ENCODE data around the gene ZRANB1. TPM values are rescaled to one million over a fixed set of nuclear protein-coding genes. Genes with fewer than 3 reads are reported as not detected.

Gene ZRANB1
- total RNA-seq, 1 experiment from 2014 or later: 11.5 TPM

DNA sequence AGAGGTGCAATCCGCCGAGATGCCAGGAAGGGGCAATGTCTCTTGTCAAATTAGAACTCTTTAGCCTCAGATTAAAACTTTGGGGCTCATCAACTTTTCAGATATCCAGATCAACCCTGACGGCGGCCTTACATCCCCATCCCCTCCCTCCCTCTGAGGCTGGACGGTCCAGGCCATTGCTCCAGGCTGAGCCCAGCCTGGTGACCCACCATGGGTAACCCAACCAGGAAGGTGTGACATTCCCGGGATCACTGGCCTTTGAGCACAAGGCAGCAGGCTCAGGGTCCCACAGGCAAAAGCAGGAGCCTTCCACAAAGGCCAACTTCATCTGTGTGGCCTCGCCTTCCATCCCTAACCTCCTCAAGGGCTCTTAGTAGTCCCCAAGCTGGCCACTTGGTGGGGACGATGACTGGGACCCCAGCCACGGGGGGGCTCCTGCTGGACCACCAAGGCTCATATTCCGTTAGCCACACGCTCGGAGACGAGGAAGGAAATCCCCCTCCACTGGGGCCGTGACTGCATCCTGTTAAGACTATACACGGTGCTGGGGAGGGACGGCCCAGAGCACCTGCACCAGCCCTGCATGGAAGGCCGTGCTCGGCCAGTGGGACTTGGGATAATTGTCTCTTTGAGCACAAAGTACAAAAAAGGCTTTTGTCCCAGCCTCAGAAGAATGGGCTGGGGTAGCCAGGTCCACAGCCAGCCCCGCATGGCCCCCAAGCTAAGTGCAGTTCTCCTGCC is 62.8 kb downstream of the ZRANB1 start:
- no peak for DNase-seq (ENCODE audit: low read depth)

DNA sequence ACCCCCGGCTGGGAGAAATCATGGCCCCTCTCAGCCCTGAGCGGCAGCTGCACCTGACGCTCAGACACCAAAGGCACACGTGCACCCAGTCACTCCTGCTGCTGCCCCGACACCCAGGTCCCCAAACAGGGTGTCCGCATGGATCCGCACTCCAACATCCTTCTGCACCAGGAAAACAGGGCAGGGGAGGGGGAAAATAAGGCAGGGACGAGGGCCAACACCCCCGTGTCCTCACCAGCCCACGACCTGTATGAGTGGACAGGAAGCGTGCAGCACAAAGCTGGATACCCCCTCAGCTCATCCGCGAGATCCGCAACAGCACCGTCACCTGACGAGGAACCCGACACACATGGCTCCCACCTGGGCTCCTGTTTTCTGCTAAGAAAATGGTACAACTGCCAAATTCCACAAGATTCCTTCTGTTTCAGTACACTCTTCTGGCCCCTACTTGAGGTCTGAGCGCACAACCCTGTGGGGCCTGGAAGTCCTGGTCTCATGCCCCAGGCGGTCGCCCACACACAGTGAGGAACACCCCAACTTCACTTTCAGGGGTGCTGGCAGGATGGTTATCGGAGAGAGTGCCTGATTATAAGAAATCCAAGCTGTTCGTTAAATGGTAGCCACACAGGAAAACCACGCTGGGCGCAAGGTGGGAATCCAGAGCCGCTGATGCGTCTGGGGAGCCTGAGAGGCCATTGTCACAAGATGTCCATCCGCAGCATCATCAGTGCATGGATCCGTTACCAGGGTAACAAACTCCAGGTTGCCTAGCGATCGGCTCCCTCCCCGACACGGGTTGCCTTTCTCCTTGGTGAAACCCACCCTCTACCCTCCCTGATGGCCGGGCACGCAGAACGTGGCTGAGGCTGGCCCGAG is 63.6 kb downstream of the ZRANB1 start:
- no peak for DNase-seq (ENCODE audit: low read depth)

DNA sequence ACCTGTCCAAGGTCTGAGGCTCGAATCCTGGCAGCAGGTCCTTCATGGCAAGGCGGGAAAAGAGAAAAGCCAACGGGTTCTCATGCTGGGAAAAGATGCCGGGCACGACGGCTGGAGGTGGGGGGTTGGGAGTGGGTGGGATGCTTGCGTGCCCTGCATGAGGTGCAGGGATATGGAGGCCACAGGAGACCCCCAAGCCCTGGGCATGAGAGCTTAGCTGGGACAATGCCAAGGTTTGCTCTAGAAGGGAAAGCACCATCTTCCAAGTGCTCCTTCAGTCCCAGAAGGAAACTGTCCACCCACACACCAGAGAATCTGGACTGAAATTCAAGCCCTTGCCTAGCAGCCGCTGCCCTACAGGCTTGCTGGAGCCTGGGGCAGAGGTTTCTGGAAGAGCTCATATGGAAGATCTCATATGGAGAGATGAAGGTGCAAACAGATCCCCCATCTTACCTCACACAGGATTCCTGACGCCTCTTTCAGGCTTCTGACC is 64.3 kb downstream of the ZRANB1 start:
- no peak for DNase-seq (ENCODE audit: low read depth)

DNA sequence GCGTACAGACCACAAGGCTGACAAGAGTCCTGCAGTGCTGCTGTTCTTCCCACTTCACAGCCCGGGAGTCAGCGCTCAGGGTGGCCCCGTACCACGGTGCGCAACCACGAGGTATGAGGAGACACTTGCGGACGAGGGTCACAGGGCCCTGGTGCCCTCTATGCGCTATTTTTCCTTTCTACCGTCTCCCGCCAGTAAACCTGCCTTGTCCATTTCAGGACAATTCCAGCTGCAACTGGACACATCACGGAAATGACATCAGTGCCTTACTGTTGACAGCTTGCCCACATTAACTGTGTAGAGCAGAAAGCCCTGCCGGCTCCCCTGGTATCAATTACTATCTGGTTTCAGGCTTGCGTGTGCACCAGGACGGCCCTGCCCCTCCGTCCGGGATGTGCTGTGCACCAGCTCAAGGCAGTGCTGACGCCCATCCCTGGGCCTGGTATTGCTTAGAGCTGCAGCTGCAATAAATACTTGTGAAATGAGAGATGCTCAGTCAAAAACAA is 65.1 kb downstream of the ZRANB1 start:
- no peak for DNase-seq (ENCODE audit: low read depth)

DNA sequence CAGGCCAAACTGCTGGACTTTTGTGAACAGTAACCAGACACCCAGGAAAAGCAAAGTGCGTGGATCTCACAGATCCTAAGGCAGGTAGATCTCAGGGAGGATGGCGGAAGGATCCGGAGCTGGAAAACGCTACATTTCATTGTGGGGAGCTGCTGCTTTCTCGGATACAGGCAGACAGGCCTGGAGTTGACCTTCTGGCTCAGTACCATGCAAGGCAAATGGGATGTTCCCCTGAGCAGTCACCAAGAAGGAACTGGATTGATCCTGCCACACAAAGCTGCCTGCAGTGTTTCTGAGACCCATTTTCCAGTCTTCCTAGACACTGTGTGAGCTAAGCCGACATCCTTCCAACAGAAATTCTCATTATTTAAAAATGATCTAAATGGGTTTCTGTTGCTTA is 65.5 kb downstream of the ZRANB1 start:
- DNase-seq (ENCODE audit: low read depth): no peak

DNA sequence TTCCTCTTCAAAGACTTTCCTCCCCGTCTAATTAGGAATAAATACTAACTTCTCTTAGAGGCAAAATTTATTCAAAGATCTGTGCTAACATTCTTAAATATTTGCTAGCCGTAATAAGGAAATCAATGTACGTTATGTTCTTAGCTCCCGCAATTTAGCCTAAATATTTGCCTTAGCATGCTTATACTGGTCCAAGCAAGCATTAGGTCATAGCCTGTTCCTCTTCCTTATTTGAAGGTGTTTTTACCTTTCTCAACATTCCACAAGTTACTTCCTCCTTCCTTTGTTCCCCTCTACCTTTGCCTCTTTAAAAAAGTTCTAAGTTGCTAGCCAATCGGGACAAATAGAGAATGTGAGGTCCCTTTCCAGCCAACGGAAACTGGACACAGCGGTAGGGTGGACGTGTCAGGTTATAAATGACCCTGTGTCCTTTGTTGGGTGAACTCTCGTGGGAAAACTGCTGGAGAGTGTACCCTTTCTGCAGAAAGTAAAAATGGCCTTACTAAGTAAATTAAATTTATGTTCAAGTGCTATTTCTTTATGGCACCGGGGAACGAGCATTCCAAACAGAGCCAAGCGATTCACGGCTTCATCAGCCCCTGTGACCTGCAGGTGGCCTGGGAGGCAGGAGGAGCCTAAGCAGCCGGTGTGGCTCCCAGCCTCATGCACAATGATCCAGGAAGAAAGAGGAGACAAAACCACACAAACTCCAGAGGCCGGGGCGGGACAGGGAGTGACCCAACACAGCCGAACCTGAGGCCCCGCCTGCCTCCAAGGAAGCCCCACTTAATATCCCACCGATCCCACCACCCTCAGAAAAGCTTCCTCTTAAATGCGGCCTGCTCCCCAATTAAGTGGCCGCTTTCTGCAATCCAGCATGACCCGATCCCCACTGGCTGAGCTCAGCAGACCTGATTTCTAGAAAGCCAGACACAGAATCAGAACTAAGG is 67.0 kb downstream of the ZRANB1 start:
- no peak for DNase-seq (ENCODE audit: low read depth)

DNA sequence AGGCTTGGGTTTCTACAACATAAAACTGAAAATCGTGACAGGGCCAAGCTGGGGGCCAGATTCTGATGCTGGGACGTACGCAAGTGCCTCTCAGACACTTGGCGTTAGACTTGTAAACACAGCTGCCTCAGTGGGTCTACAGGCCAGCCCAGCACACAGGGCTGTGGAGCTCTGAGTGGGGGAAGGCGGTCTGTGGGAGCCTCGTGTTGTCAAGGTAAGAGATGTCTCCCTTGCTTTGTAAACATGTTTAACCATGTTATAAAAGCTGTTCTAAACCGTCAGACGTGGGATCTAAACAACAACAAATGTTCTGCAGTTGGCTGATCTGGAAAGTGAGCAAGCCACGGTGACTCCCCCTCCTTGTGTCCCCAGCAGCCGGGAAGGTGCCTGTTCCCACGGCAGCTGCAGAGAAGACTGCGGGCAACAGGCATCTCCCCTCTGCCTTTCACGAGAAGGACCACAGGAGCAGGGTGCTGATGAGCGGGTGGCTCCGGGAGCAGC is 67.8 kb downstream of the ZRANB1 start:
- no peak for DNase-seq (ENCODE audit: low read depth)

DNA sequence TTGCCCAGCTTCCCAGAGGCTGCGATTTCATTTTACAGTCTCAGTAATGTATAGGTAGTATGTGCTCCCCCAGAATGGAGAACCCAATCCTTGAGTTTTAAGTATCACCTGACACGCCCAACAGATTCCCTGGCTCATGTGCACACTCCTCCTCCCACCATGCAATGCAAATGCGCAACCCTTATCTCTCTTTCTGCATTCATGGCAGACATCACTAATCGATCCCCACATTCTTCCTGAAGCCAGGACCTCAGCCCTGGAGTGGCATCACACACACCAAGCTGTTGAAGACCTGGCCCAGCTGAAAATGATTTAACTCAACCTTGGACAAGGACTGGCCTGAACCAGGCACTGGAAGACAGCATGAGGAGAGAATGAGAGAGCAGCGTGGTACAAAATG is 68.4 kb downstream of the ZRANB1 start:
- DNase-seq (ENCODE audit: low read depth): no peak

DNA sequence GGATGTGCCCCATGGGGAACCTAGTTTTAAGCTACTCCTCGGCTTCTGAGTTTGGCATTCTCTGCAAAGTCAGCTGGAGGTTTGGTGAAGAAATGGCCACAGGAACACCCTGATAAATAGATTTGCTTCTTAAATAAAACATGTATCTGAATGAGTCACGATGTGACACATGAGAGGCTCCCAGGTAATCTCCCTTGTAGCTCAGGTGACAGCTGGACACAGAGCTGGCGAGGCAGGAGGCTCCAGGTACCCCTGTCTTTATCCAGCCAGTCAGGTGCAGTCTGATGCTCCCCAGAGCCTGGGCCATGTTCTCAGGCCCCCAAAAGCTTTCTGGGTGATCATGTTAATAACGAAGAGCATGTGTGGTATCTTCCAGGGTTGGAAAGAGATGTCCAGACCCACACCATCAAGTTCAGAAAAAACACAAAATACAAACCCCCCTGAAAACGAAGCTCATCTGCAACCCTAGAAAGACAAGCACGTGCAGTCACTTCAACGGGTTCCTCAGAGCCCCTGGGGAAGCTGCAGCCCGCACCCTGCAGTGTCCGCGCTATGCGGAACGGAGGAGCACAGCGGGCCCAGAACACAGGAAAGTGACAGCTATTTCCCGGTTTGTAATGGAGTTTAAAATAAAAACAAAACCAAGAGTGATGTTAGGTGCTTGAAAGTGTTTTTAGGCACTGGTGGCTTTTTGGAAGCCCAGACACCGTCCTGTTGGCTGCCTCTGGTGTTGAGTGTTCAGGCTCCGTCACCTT is 69.4 kb downstream of the ZRANB1 start:
- DNase-seq (ENCODE audit: low read depth): no peak

DNA sequence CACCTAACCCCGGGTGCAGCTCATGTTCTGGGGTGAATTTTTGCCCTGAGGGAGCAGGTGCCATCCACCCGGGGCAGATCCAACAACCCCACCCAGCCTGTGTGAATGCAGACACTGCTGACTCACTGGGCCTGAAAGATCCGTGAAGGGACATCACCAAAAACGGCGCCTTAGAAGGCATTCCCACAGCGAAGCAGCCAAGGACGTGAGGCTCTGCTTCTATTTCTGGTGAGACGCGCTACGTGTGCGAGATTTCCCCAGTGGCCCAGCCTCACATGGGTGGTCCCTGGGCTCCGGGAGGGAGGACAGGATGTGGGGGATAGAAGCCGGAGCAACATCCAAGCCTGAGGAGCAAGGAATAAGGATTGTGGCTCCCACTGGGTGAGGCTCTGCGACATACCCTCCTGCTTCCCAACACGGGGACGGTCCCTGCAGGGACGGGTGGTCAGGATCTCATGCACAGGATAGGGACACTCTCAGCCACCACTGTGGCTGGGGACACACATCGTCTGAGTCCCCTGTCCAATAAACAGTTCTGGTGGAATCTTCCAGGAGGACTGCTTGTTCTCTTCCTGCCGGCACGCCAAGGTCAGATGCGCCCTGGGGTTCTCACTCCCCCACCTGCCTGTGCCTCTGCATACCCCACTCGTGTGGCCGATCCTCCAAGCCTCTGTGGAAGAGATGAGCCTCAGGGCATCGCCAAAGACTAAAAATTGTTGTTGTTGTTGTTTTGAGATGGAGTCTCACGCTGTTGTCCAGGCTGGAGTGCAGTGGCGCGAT is 70.2 kb downstream of the ZRANB1 start:
- DNase-seq (ENCODE audit: low read depth): no peak

DNA sequence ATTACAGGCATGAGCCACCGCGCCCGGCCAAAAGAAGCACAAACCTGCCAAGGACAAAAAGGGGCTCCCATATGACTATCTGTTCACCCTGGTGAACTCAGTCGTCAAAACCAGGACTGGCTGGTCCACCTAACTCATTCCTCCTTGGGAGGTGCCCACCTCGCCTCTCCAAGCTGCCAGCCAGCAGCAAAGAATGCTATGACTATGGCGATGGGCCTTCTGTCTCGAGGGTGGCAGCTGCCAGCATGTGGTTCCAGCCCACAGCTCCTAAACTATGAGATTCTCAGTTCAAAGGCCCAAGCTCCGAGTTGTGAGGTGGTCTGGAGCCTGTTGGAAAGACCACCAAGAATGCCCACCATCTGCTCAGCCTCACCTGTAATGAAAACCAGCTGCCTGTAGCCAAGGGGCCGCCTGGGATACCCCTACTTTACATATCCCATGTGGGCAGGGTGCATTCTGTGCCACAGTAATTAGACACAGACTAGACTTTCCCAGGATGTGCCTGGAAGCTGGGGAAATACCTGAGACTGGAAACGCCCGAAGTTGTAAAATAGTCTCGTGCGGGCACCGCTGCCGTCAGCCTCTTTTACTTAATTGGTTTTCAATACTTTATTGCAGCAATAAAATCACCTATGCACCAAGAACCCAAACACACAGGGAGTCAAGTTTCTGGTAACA is 71.1 kb downstream of the ZRANB1 start:
- DNase-seq (ENCODE audit: low read depth): no peak

DNA sequence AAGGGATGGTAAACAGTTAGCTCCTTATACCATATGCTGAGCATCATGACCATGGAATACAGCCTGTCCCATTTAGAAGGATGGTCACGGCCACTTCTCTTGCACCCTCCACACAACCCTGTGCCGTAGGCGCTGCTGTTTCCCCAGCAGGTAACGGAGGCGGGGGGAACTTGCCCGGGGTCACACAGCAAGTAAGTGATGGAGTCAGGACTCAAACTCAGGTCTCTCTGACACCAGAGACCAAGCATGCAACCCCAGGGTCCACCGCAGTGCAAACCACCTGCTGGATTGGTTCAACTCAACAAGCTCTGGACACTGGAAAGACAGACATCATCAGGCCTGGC is 71.6 kb downstream of the ZRANB1 start:
- no peak for DNase-seq (ENCODE audit: low read depth)

DNA sequence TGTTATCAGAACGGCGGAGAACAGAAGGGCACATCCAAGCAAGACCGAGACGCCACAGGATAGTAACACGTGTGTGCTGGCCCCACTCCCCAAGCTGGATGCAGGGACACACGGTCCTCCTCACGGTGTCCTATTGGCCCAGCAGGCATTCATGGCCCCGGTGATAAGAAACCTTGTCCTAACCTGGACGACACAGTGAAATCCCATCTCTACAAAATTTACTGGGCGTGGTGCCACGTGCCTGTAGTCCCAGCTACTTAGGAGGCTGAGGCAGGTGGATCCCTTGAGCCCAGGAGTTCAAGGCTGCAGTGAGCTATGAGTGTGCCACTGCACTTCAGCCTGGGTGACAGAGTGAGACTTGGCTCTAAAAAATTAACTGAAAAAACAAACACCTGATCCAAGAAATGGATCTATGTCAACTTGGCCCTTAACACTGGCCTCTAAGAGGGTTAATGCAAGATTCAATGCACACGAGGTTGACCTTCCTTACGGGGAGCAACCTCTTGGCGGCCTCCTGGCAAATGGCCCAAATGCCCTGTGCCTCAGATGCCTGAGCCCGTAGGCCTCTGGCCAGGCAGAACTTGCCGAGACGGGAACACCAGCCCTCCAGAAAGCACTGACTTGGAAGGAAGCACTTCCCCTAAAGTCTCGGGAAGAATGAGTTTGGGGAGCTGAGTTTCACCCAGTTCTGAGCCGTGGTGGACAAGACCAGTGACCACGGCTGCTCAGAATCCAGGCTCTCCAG is 72.3 kb downstream of the ZRANB1 start:
- no peak for DNase-seq (ENCODE audit: low read depth)

DNA sequence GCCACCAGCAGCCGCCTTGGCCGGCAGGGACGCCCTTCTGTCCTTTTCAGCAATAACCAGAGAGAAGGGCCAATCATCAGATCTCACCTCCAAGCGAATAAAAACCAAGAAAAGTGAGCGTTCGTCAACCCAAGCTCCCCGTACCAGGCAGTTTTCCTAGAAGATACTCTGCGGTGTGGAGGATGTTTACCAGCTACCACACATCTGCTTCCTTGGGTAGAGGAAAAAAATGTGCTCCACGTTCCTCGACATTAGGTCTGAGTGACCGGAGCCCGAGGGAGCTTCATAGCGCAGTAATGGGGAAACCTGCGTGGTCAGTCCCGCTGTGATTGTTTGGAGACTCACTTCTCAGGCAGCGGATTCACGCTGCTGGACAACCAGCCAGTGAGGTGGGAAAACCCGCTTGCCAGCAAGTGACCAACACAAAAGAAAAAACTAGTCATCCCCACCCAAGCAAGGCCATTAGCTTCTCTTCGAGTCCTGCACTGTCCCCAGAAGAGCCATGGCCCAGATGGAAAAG is 73.0 kb downstream of the ZRANB1 start:
- no peak for DNase-seq (ENCODE audit: low read depth)

DNA sequence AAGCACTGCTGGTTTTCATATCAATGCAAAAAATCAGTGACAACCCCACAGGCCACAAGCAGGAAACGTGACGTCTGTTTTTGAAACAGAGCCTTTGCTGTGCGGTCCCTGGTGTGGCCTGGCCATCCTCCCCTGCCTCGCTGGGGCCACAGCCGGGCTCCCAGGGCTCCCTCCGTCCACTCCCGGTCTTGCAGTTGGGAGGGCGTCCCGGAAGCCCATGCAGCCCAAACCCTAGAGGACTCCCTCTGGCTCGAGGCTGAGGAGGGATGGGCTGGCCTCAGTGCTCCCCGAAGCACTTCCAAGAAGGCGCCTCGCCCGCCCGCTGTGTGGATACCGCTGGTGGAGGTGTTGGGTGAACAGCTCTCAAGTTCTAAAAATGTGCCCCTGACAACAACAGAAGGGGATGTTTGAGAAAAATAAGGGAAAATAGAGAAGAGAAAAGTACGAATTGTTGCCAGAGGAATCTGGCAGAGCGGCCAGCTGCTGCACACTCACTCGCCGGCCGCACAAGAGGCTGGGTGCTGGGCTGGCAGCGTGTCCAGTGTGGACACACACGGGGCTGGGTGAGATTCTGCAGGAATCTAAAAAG is 73.5 kb downstream of the ZRANB1 start:
- DNase-seq (ENCODE audit: low read depth): no peak

DNA sequence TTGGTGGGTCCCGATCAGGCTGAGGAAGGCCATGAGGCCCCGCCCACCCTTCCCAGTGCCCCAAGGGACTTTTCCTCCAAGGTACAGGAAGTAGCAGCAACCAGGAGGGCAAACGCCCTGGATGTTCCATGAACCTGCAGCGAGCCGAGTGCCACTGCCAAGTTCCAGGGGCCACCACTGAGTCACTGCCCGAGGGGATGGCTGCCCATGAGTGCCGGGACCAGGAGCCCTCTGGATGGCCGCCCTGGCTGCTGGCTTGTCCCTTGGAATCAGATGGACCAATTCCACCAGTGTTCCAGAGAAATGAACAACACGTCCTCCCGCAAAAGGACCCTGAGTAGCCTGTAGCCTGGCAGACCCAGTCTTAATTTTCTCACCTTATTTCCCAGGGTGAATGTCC is 74.2 kb downstream of the ZRANB1 start:
- no peak for DNase-seq (ENCODE audit: low read depth)

DNA sequence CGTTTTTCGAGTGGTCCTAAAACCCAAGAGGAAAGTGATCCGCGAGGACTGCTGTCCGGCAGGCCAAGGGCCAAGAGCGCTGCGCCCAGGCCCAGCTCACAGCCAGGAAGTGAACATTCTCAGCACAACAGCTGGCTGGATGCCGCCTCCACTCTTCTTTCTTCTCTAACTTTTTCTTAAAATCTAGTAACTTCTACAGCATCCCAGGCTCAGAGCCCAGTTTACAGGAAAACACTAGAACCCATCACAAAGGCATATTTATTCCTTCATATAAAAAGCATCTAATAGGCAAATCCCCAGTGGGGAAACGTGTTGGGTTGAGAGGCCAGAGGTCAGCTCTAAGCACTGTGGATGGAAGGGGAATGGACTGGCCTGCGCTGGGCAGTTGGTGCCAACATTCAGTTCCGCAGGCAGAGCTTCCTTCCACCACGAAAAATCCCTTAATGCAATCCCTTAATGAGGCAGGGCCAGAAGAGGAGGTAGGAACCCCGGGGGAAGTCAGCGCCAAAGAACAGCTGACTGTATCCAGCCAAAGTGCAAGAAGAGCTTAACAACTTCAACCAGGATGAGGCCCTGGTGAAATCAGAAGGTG is 74.8 kb downstream of the ZRANB1 start:
- DNase-seq (ENCODE audit: low read depth): no peak
